ENCODE measurements around the gene DNAJC21. TPM values are rescaled to one million over a fixed set of nuclear protein-coding genes. Genes with fewer than 3 reads are reported as not detected.

Gene DNAJC21
- total RNA-seq, 2 donors from 2014 or later: 49.6 to 53.5 TPM

DNA sequence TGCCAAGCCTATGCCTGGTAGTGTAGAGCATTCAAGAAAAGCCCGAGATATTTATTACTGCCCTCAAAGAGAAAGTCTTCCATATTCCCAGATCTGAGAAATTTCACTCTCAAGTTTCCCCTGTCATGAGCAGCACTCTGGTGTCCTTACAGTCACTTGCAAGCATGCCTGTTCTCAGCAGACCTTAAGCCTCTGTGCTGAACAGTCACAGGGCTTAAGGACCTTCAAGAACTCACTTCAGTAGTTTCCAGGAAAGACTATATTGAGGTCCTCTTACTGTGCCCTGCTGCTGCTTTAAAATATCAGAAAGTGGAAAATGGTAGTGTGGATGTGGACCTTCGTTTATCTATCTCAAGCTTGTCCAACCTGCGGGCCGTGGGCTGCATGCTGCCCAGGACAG lies 53.5 kb downstream of the DNAJC21 start:
- Histone ChIP-seq H3K4me1 (ENCODE audit: control insufficient read depth, insufficient read depth, low read length) (no peaks in the 10 kb centered on the region), H3K36me3 (ENCODE audit: control insufficient read depth, insufficient read depth, low read length) (no peaks in the 10 kb centered on the region), H3K9ac (ENCODE audit: extremely low read depth, low read length, poor library complexity, severe bottlenecking) (no peak overlapping the region), H3K27ac (ENCODE audit: low read depth, low read length) (no peak overlapping the region), H3K4me3 (ENCODE audit: low read length) (no peak overlapping the region), H3K9me3 (ENCODE audit: control insufficient read depth, low read length) (peaks cover 54% of the 10 kb centered on the region), H3K27me3 (ENCODE audit: control insufficient read depth, insufficient read depth, low read length, poor library complexity, severe bottlenecking) (no peaks in the 10 kb centered on the region)
- Mint-ChIP-seq H3K27me3 (ENCODE audit: insufficient read depth) (no peaks in the 10 kb centered on the region), H3K4me3 (no peak overlapping the region), H3K27ac (no peak overlapping the region), H3K4me1 (no peaks in the 10 kb centered on the region), H3K36me3 (ENCODE audit: low read depth) (peaks cover 5% of the 10 kb centered on the region), H3K9me3 (peaks cover 61% of the 10 kb centered on the region)
- 86 to 90% methylated on average over 1 to 4 of the region's 4 CpGs for WGBS, 2 experiments (ENCODE audit: insufficient coverage in 1 of 2, insufficient read length in 1 of 2)
- TF ChIP-seq, protein P1, sequence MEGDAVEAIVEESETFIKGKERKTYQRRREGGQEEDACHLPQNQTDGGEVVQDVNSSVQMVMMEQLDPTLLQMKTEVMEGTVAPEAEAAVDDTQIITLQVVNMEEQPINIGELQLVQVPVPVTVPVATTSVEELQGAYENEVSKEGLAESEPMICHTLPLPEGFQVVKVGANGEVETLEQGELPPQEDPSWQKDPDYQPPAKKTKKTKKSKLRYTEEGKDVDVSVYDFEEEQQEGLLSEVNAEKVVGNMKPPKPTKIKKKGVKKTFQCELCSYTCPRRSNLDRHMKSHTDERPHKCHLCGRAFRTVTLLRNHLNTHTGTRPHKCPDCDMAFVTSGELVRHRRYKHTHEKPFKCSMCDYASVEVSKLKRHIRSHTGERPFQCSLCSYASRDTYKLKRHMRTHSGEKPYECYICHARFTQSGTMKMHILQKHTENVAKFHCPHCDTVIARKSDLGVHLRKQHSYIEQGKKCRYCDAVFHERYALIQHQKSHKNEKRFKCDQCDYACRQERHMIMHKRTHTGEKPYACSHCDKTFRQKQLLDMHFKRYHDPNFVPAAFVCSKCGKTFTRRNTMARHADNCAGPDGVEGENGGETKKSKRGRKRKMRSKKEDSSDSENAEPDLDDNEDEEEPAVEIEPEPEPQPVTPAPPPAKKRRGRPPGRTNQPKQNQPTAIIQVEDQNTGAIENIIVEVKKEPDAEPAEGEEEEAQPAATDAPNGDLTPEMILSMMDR (conservative IDR thresholded peaks at IDR 0.05): no peak
- no peak for DNase-seq

DNA sequence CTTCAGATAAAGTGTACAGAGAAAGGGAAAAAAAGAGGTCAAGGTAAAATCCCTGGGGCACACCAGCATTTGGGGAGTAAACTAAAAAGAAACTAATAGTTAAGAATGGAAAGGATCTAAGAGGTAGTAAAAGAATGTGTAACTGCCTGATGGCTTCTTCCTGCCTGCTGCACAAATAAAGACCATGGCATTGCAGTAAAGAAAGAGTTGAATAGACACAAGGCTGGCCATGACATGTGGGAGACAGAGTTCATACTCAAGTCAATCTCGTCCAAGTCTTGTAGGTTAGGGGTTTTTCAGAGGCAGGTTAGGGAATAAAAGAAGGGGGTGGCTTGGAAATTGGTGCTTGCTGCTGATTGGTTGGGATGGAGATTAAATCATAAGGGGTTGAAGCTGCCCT lies 57.6 kb downstream of the DNAJC21 start:
- Histone ChIP-seq H3K27ac (ENCODE audit: low read depth, low read length) (no peak overlapping the region), H3K9ac (ENCODE audit: extremely low read depth, low read length, poor library complexity, severe bottlenecking) (no peak overlapping the region), H3K36me3 (ENCODE audit: control insufficient read depth, insufficient read depth, low read length) (no peaks in the 10 kb centered on the region), H3K9me3 (ENCODE audit: control insufficient read depth, low read length) (peaks cover 70% of the 10 kb centered on the region), H3K4me1 (ENCODE audit: control insufficient read depth, insufficient read depth, low read length) (no peaks in the 10 kb centered on the region), H3K27me3 (ENCODE audit: control insufficient read depth, insufficient read depth, low read length, poor library complexity, severe bottlenecking) (no peaks in the 10 kb centered on the region), H3K4me3 (ENCODE audit: low read length) (peak overlapping the region; percentile 64)
- H3K27ac Mint-ChIP-seq: no peak overlapping the region
- H3K4me1 Mint-ChIP-seq: no peaks in the 10 kb centered on the region
- no peak for DNase-seq
- H3K27me3 Mint-ChIP-seq (ENCODE audit: insufficient read depth): no peaks in the 10 kb centered on the region
- no peak overlapping the region for H3K4me3 Mint-ChIP-seq
- H3K9me3 Mint-ChIP-seq: peaks cover 74% of the 10 kb centered on the region
- TF ChIP-seq, protein P1 (conservative IDR thresholded peaks at IDR 0.05): no peak
- peaks cover 3% of the 10 kb centered on the region for H3K36me3 Mint-ChIP-seq (ENCODE audit: low read depth)
- 90% methylated on average over 1 of the region's 1 CpG; no CpG with 5 or more reads in 1 of the 2 experiments for WGBS, 2 experiments (ENCODE audit: insufficient coverage in 1 of 2, insufficient read length in 1 of 2)

DNA sequence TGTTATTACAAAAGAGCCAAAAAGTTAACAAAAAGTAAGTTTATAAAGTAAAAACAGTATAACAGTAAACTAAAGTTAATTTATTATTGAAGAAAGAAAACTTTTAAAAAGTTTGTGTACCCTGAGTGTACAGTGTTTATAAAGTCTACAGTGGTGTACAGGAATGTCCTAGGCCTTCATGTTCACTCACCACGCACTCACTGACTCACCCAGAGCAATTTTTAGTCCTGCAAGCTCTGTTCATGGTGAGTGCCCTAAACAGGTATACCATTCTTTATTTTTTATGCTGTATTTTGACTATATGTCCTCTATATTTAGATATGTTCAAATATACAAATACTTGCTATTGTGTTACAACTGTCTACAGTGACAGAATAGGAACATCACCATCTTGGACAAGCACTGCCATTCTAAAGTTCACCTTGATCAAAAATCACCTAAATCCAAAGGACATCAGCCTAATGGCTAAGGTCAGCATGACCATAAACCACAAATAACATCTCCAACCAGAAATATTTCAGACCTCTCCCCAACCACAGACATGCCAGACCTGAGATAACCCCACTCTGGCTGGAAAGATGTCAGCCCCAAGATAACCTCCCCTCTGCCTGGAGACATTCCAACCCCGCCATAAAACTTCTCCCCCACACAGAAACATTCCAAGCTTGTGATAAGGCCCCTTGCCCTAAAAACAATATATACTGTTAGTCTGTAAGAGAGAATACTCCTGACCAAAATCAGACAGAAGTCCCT lies 62.3 kb downstream of the DNAJC21 start:
- Mint-ChIP-seq H3K27ac (no peak overlapping the region), H3K36me3 (ENCODE audit: low read depth) (peaks cover 3% of the 10 kb centered on the region), H3K4me1 (no peaks in the 10 kb centered on the region), H3K4me3 (no peak overlapping the region), H3K9me3 (peaks cover 50% of the 10 kb centered on the region), H3K27me3 (ENCODE audit: insufficient read depth) (no peaks in the 10 kb centered on the region)
- 92% methylated on average over 2 of the region's 2 CpGs; no CpG with 5 or more reads in 1 of the 2 experiments for WGBS, 2 experiments (ENCODE audit: insufficient coverage in 1 of 2, insufficient read length in 1 of 2)
- Histone ChIP-seq H3K4me3 (ENCODE audit: low read length) (no peak overlapping the region), H3K9me3 (ENCODE audit: control insufficient read depth, low read length) (peaks cover 49% of the 10 kb centered on the region), H3K27ac (ENCODE audit: low read depth, low read length) (no peak overlapping the region), H3K27me3 (ENCODE audit: control insufficient read depth, insufficient read depth, low read length, poor library complexity, severe bottlenecking) (no peaks in the 10 kb centered on the region), H3K9ac (ENCODE audit: extremely low read depth, low read length, poor library complexity, severe bottlenecking) (no peak overlapping the region), H3K4me1 (ENCODE audit: control insufficient read depth, insufficient read depth, low read length) (no peaks in the 10 kb centered on the region), H3K36me3 (ENCODE audit: control insufficient read depth, insufficient read depth, low read length) (no peaks in the 10 kb centered on the region)
- TF ChIP-seq, protein P1 (conservative IDR thresholded peaks at IDR 0.05): no peak
- no peak for DNase-seq

All from endodermal cell (in vitro differentiated cells).